Transverse colon (tissue), 4 donors: ENCODE data around the gene PGLYRP3.

Experiments used
- EP300 ChIP-seq: sonication (generic); formaldehyde crosslinking; IDR thresholded peaks from one replicate; pipeline ENCODE4 v1.6.1; 2017; ENCODE audit warnings: antibody characterized with exemption, low read depth
- POLR2AphosphoS5 ChIP-seq, 3 donors: sonication (generic); formaldehyde crosslinking; IDR thresholded peaks; one replicate each; pipeline ENCODE4 v1.6.1; 2016; ENCODE audit warnings: antibody characterized with exemption in 3 of 3
- TF ChIP-seq, protein P1 (sequence below), 5 experiments: fragments of 200-600 bp in 3 of 5; fragments of 450-650 bp in 2 of 5; sonication (generic) in 3 of 5; IDR thresholded peaks; 1 replicate in 2 of 5; 2 replicates in 3 of 5; pipeline ENCODE4 v1.5.1; 2016 to 2017; ENCODE audit warnings: antibody characterized with exemption in 5 of 5, inconsistent platforms in 3 of 5, mild to moderate bottlenecking in 2 of 5, moderate library complexity in 1 of 5

- TF ChIP-seq, protein P1, sequence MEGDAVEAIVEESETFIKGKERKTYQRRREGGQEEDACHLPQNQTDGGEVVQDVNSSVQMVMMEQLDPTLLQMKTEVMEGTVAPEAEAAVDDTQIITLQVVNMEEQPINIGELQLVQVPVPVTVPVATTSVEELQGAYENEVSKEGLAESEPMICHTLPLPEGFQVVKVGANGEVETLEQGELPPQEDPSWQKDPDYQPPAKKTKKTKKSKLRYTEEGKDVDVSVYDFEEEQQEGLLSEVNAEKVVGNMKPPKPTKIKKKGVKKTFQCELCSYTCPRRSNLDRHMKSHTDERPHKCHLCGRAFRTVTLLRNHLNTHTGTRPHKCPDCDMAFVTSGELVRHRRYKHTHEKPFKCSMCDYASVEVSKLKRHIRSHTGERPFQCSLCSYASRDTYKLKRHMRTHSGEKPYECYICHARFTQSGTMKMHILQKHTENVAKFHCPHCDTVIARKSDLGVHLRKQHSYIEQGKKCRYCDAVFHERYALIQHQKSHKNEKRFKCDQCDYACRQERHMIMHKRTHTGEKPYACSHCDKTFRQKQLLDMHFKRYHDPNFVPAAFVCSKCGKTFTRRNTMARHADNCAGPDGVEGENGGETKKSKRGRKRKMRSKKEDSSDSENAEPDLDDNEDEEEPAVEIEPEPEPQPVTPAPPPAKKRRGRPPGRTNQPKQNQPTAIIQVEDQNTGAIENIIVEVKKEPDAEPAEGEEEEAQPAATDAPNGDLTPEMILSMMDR (IDR thresholded peaks at IDR 0.05), result no peak
- TF ChIP-seq POLR2AphosphoS5 (IDR thresholded peaks at IDR 0.05) (no peak), EP300 (no peak)
Measured at GRCh38 chr1:153293480-153293775, 19.3 kb downstream of the PGLYRP3 start.
